Tibial nerve (tissue), 4 donors: Measurements from ENCODE around the gene FGD6. TPM values are rescaled to one million over a fixed set of nuclear protein-coding genes. Genes with fewer than 3 reads are reported as not detected.

ENCODE experiments used
- DNase-seq, 2 donors: peaks; one replicate each; pipeline ENCODE4 v3.0.0-alpha.2; 2019; ENCODE audit warnings: low spot score in 2 of 2
- H3K27ac ChIP-seq, 4 donors: fragments of 200-600 bp; sonication (generic) in 3 of 4; one replicate each; pipeline ENCODE4 v1.5.1; 2017 to 2019; ENCODE audit warnings: mild to moderate bottlenecking in 1 of 4
- H3K27me3 ChIP-seq, 2 donors: fragments of 200-600 bp; sonication (generic) in 1 of 2; one replicate each; pipeline versions ENCODE4 v1.5.1 to v1.6.0; 2017 to 2019
- H3K36me3 ChIP-seq, 3 donors: fragments of 200-600 bp; sonication (generic); one replicate each; pipeline ENCODE4 v1.5.1; 2018 to 2019
- H3K4me1 ChIP-seq, 4 donors: fragments of 200-600 bp; sonication (generic) in 3 of 4; one replicate each; pipeline ENCODE4 v1.5.1; 2017 to 2019
- H3K4me3 ChIP-seq, 4 donors: fragments of 200-600 bp; sonication (generic) in 3 of 4; one replicate each; pipeline ENCODE4 v1.5.1; 2017 to 2019; ENCODE audit warnings: mild to moderate bottlenecking in 1 of 4, moderate library complexity in 1 of 4
- H3K9me3 ChIP-seq, 4 donors: fragments of 200-600 bp; sonication (generic) in 3 of 4; one replicate each; pipeline ENCODE4 v1.5.1; 2017 to 2019
- CTCF ChIP-seq, 5 experiments: fragments of 200-600 bp in 3 of 5; fragments of 450-650 bp in 2 of 5; sonication (generic) in 3 of 5; IDR thresholded peaks; one replicate each; pipeline ENCODE4 v1.5.1; 2016 to 2019; ENCODE audit warnings: antibody characterized with exemption in 5 of 5, mild to moderate bottlenecking in 3 of 5, moderate library complexity in 2 of 5
- EP300 ChIP-seq, 2 donors: sonication (generic); formaldehyde crosslinking; IDR thresholded peaks; one replicate each; pipeline ENCODE4 v1.6.1; 2017; ENCODE audit warnings: antibody characterized with exemption in 2 of 2, mild to moderate bottlenecking in 1 of 2
- POLR2A ChIP-seq, 2 donors: fragments of 450-650 bp; IDR thresholded peaks; one replicate each; pipeline ENCODE4 v1.6.1; 2017; ENCODE audit warnings: antibody characterized with exemption in 2 of 2, mild to moderate bottlenecking in 2 of 2, moderate library complexity in 2 of 2
- WGBS, 2 donors: methylation state at CpG; one replicate each; pipeline ENCODE4 v1.1.5; 2018; 5-methylcytosine and 5-hydroxymethylcytosine counted together
- total RNA-seq, 4 donors: library from RNA; depleted of rRNA; stranded (reverse); fragments of >200 nt; gene quantifications; one replicate each; pipeline ENCODE4 v1.1.0, GENCODE V29; 2016

The FGD6 gene
- total RNA-seq, 4 donors from 2014 or later, result 9.2 to 13.4 (median 11.7) TPM

DNA sequence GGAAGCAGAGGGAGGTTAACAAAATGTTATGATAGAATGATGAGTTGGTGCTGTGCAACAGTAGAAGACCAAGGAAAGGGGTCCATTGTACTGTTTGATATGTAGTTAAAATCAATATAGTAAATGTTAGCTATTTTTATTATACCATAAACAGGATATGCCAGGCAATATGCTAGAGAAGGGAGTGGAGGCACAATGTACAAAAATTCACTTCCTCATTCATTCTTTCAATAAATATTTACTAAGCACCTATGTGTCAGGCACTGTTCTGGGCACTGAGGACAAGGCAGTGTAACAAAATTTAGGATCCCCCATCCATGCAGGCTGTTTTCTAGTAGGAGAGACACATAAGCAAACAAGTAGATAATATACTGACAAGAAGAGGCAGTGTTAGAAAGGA lies 25.0 kb downstream of the FGD6 start:
- TF ChIP-seq EP300 (IDR thresholded peaks at IDR 0.05), result no peak
- TF ChIP-seq CTCF (IDR thresholded peaks at IDR 0.05), result no peak
- TF ChIP-seq POLR2A (IDR thresholded peaks at IDR 0.05), result no peak

DNA sequence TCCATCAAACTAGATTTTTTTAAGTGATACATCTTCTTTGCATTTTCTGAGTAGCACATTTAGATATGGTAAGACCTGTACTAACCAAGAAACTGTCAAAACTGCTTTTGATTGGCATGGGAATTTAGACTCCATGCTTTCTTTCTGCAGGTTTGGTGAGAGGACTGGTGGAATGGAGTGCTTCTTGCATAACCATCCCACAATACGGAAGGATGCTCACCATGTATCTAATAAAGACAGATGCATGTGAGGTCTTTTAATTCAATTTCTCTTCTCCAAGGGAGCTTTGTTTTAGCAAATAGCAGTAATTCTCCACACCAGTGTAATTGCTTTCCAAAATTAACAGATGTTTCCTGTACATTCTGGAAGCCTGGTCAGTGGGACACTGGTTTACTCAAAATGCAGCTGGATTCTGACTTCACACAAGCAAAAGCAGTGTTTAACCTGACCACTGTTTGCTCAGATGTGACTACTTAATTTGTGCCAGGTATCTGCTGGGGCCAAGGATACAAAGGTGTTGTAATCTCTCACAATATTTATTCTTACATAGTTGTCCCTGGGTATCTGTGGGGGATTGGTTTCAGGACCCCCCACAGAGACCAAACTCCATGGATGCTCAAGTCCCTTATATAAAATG lies 26.1 kb downstream of the FGD6 start:
- DNase-seq, result no peak
- TF ChIP-seq POLR2A (IDR thresholded peaks at IDR 0.05) (no peak), CTCF (IDR thresholded peaks at IDR 0.05) (no peak), EP300 (IDR thresholded peaks at IDR 0.05) (no peak)
- Histone ChIP-seq H3K4me1 (peaks cover 0 to 4% (median 0%) of the 10 kb centered on the region in 4 donors), H3K27ac (no peak overlapping the region), H3K36me3 (no peaks in the 10 kb centered on the region), H3K27me3 (no peaks in the 10 kb centered on the region), H3K9me3 (no peaks in the 10 kb centered on the region), H3K4me3 (no peak overlapping the region)
- WGBS, 2 donors, result 77 to 90% methylated on average over 1 of the region's 1 CpG

More for the DNA sequence above, 25.0 kb downstream of the FGD6 start:
- Histone ChIP-seq H3K9me3 (no peaks in the 10 kb centered on the region), H3K27ac (no peak overlapping the region), H3K4me3 (no peak overlapping the region), H3K27me3 (no peaks in the 10 kb centered on the region), H3K4me1 (peaks cover 0 to 4% (median 0%) of the 10 kb centered on the region in 4 donors), H3K36me3 (no peaks in the 10 kb centered on the region)
- no peak for DNase-seq

GRCh38 chr12:95187865-95188415 lies 29.3 kb downstream of the FGD6 start:
- no peak overlapping the region for H3K4me3 ChIP-seq
- no peaks in the 10 kb centered on the region for H3K36me3 ChIP-seq
- H3K4me1 ChIP-seq, result peaks cover 0 to 4% (median 0%) of the 10 kb centered on the region in 4 donors
- WGBS, 2 donors, result 80% methylated on average over 5 of the region's 5 CpGs
- no peak overlapping the region for H3K27ac ChIP-seq
- H3K9me3 ChIP-seq, result no peaks in the 10 kb centered on the region
- H3K27me3 ChIP-seq, result no peaks in the 10 kb centered on the region
- DNase-seq, result no peak
- no peak for TF ChIP-seq POLR2A (IDR thresholded peaks at IDR 0.05)
- TF ChIP-seq CTCF (IDR thresholded peaks at IDR 0.05), result no peak
- TF ChIP-seq EP300 (IDR thresholded peaks at IDR 0.05), result no peak

DNA sequence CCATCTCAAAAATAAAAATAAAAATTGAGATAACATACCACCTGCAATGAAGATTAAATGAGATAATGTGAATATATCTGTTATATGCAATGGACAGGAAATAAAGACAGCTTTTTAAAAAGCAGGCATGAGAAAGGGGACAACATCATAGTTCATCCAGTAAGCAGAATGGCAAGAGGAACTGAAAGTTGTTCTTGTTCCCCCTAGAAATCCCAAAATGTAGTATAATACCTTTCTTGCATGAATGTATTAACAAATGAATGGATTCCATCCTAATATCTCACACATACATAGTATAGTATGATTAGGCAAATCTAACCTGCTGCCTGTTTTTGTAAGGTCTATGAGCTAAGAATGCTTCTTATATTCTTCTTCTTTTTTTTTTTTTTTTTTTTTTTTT lies 31.4 kb downstream of the FGD6 start:
- Histone ChIP-seq H3K4me3 (no peak overlapping the region), H3K36me3 (no peaks in the 10 kb centered on the region), H3K9me3 (no peaks in the 10 kb centered on the region), H3K4me1 (peaks cover 0 to 4% (median 0%) of the 10 kb centered on the region in 4 donors), H3K27ac (no peak overlapping the region), H3K27me3 (no peaks in the 10 kb centered on the region)
- no peak for TF ChIP-seq POLR2A (IDR thresholded peaks at IDR 0.05)
- TF ChIP-seq CTCF (IDR thresholded peaks at IDR 0.05), result no peak
- TF ChIP-seq EP300 (IDR thresholded peaks at IDR 0.05), result no peak
- no peak for DNase-seq

GRCh38 chr12:95185072-95185471 lies 32.2 kb downstream of the FGD6 start:
- DNase-seq, result no peak
- H3K4me1 ChIP-seq, result peaks cover 0 to 4% (median 0%) of the 10 kb centered on the region in 4 donors
- WGBS, 2 donors, result 84 to 89% methylated on average over 8 of the region's 8 CpGs
- H3K4me3 ChIP-seq, result no peak overlapping the region
- no peaks in the 10 kb centered on the region for H3K9me3 ChIP-seq
- H3K27ac ChIP-seq, result no peak overlapping the region
- no peaks in the 10 kb centered on the region for H3K36me3 ChIP-seq
- no peaks in the 10 kb centered on the region for H3K27me3 ChIP-seq
- TF ChIP-seq POLR2A (IDR thresholded peaks at IDR 0.05) (no peak), EP300 (IDR thresholded peaks at IDR 0.05) (no peak), CTCF (IDR thresholded peaks at IDR 0.05) (no peak)
